Activated CD4-positive, alpha-beta T cell treated with anti-CD3 and anti-CD28 coated beads, Interleukin-2, amount 50 U/mL, for 48 hours (primary cell): ENCODE data around the gene MARK2.
"Not testable (repeated sequence)": the region's sequence is repeated elsewhere in the genome, so short reads cannot be mapped to it uniquely, and the experiment has no call there.

Source experiments
- DNase-seq, 2 experiments: peaks; one replicate each; pipeline ENCODE4 v3.0.0-alpha.2; 2020

The MARK2 gene

GRCh38 chr11:63838678-63839507, at the start of gene MARK2:
TSS of gene MARK2 (plus strand) at chr11:63839110. CDS start at chr11:63839507, 397 bp downstream.
- peak; percentile 99 for DNase-seq

GRCh38 chr11:63791495-63792167, 47.3 kb upstream of the MARK2 start:
- DNase-seq: no peak

- no peak for DNase-seq
These were observed 45.7 kb upstream of the MARK2 start for GRCh38 chr11:63793161-63793560.

GRCh38 chr11:63795066-63795465, 43.8 kb upstream of the MARK2 start:
- no peak for DNase-seq

- DNase-seq: no peak
These were observed 38.0 kb upstream of the MARK2 start for GRCh38 chr11:63800921-63801320.

GRCh38 chr11:63802637-63803414, 36.1 kb upstream of the MARK2 start:
- DNase-seq: no peak

GRCh38 chr11:63804259-63804658, 34.7 kb upstream of the MARK2 start:
- DNase-seq: no peak

GRCh38 chr11:63805844-63806415, 33.0 kb upstream of the MARK2 start:
- DNase-seq: no peak

GRCh38 chr11:63810383-63810782, 28.5 kb upstream of the MARK2 start:
- not testable (repeated sequence) for DNase-seq

GRCh38 chr11:63811522-63811921, 27.4 kb upstream of the MARK2 start:
- DNase-seq: no peak

- DNase-seq: peak; percentile 74 to 79
These were observed 25.8 kb upstream of the MARK2 start, which contains the start of gene SPINDOC for GRCh38 chr11:63813035-63813562. TSS of gene SPINDOC (plus strand) at chr11:63813456. CDS start at chr11:63813687, 231 bp downstream.

GRCh38 chr11:63813563-63814382, 25.1 kb upstream of the MARK2 start:
- DNase-seq: peak; percentile 58 to 69

- no peak for DNase-seq
These were observed 24.6 kb upstream of the MARK2 start for GRCh38 chr11:63814383-63814736.

GRCh38 chr11:63816166-63816565, 22.7 kb upstream of the MARK2 start:
- no peak for DNase-seq

GRCh38 chr11:63816732-63817131, 22.2 kb upstream of the MARK2 start:
- no peak for DNase-seq

GRCh38 chr11:63817758-63818498, 21.0 kb upstream of the MARK2 start:
- no peak for DNase-seq

GRCh38 chr11:63818609-63819008, 20.3 kb upstream of the MARK2 start:
- DNase-seq: no peak

GRCh38 chr11:63821411-63821810, 17.5 kb upstream of the MARK2 start:
- no peak for DNase-seq

GRCh38 chr11:63826471-63827190, 12.3 kb upstream of the MARK2 start:
- no peak for DNase-seq

- DNase-seq: no peak
These were observed 9.0 kb upstream of the MARK2 start for GRCh38 chr11:63829823-63830489.
